Thymus (tissue), 2 donors: ENCODE results near the gene CXCL8. TPM values are rescaled to one million over a fixed set of nuclear protein-coding genes. Genes with fewer than 3 reads are reported as not detected.

Experiments used
- polyA plus RNA-seq: library from polyadenylated mRNA; stranded (reverse); fragments of 200-250 nt; gene quantifications from one replicate; pipeline ENCODE4 v1.2.3, GENCODE V29; 2013
- total RNA-seq: library from RNA; stranded (reverse); fragments of 120-200 nt; gene quantifications from one replicate; pipeline ENCODE4 v1.2.4, GENCODE V29; 2013
- donor health status: healthy.

CXCL8 gene
- total and polyA plus RNA-seq, 2 donors, result 3.7 to 11.0 TPM

Other genes starting within 250 kb of the CXCL8 start
- gene RASSF6, start 120.1 kb upstream of the CXCL8 start, total RNA-seq, result 16.6 TPM
- gene RASSF6, start 120.1 kb upstream of the CXCL8 start, polyA plus RNA-seq, result 10.2 TPM
- 0.85 TPM for gene CXCL6, start 96.1 kb downstream of the CXCL8 start, total RNA-seq
- gene CXCL6, start 96.1 kb downstream of the CXCL8 start, polyA plus RNA-seq, result 10.3 TPM
- 0.14 TPM for gene PF4V1, start 112.7 kb downstream of the CXCL8 start, total RNA-seq
- gene PF4V1, start 112.7 kb downstream of the CXCL8 start, polyA plus RNA-seq, result 0.57 TPM
- gene CXCL1, start 128.8 kb downstream of the CXCL8 start, total RNA-seq, result 0.57 TPM
- gene CXCL1, start 128.8 kb downstream of the CXCL8 start, polyA plus RNA-seq, result 37.7 TPM
- 0.71 TPM for gene PF4, start 241.5 kb downstream of the CXCL8 start, total RNA-seq
- gene PF4, start 241.5 kb downstream of the CXCL8 start, polyA plus RNA-seq, result 0.14 TPM
- gene PPBP, start 247.6 kb downstream of the CXCL8 start, total RNA-seq, result 3.2 TPM
- 3.7 TPM for gene PPBP, start 247.6 kb downstream of the CXCL8 start, polyA plus RNA-seq